ENCODE results near the gene LAMB1. TPM values are rescaled to one million over a fixed set of nuclear protein-coding genes. Genes with fewer than 3 reads are reported as not detected.
"Not testable (repeated sequence)": the region's sequence is repeated elsewhere in the genome, so short reads cannot be mapped to it uniquely, and the experiment has no call there.

Gene LAMB1
- total RNA-seq, 1 donor from 2014 or later: 425 TPM

GRCh38 chr7:107973861-107974260, 29.1 kb downstream of the LAMB1 start:
- no peak for DNase-seq (ENCODE audit: low read depth in 2 of 2)

- DNase-seq (ENCODE audit: low read depth in 2 of 2): no peak
Measured at GRCh38 chr7:107972941-107973376, 30.0 kb downstream of the LAMB1 start.

- DNase-seq (ENCODE audit: low read depth in 2 of 2): peak in 1 of 2 donors; percentile 14
Measured at GRCh38 chr7:107972075-107972482, 30.9 kb downstream of the LAMB1 start.

- peak in 1 of 2 donors; percentile 24 for DNase-seq (ENCODE audit: low read depth in 2 of 2)
Measured at GRCh38 chr7:107971613-107972012, 31.3 kb downstream of the LAMB1 start.

- no peak for DNase-seq (ENCODE audit: low read depth in 2 of 2)
Measured at GRCh38 chr7:107971100-107971499, 31.9 kb downstream of the LAMB1 start.

- peak; percentile 77 for DNase-seq (ENCODE audit: low read depth in 2 of 2)
Measured at GRCh38 chr7:107969856-107970255, 33.1 kb downstream of the LAMB1 start.

GRCh38 chr7:107968449-107968848, 34.5 kb downstream of the LAMB1 start:
- no peak for DNase-seq (ENCODE audit: low read depth in 2 of 2)

GRCh38 chr7:107967420-107967819, 35.5 kb downstream of the LAMB1 start:
- DNase-seq (ENCODE audit: low read depth in 2 of 2): no peak

- DNase-seq (ENCODE audit: low read depth in 2 of 2): peak in 1 of 2 donors; percentile 37
Measured at GRCh38 chr7:107966711-107967110, 36.2 kb downstream of the LAMB1 start.

GRCh38 chr7:107964510-107964909, 38.5 kb downstream of the LAMB1 start:
- no peak for DNase-seq (ENCODE audit: low read depth in 2 of 2)

GRCh38 chr7:107962817-107963216, 40.1 kb downstream of the LAMB1 start:
- no peak for DNase-seq (ENCODE audit: low read depth in 2 of 2)

- peak; percentile 36 to 74 for DNase-seq (ENCODE audit: low read depth in 2 of 2)
Measured at GRCh38 chr7:107961405-107961804, 41.6 kb downstream of the LAMB1 start.

- no peak for DNase-seq (ENCODE audit: low read depth in 2 of 2)
Measured at GRCh38 chr7:107960272-107960671, 42.7 kb downstream of the LAMB1 start.

- no peak for DNase-seq (ENCODE audit: low read depth in 2 of 2)
Measured at GRCh38 chr7:107959527-107959898, 43.4 kb downstream of the LAMB1 start.

GRCh38 chr7:107958764-107959526, 44.0 kb downstream of the LAMB1 start:
- peak in 1 of 2 donors; percentile 70 for DNase-seq (ENCODE audit: low read depth in 2 of 2)

GRCh38 chr7:107957436-107957835, 45.5 kb downstream of the LAMB1 start:
- DNase-seq (ENCODE audit: low read depth in 2 of 2): no peak

- not testable (repeated sequence) for DNase-seq (ENCODE audit: low read depth in 2 of 2)
Measured at GRCh38 chr7:107956950-107957349, 46.0 kb downstream of the LAMB1 start.

- DNase-seq (ENCODE audit: low read depth in 2 of 2): no peak
Measured at GRCh38 chr7:107955394-107955793, 47.6 kb downstream of the LAMB1 start.

- no peak for DNase-seq (ENCODE audit: low read depth in 2 of 2)
Measured at GRCh38 chr7:107953924-107954303, 49.0 kb downstream of the LAMB1 start.

- DNase-seq (ENCODE audit: low read depth in 2 of 2): no peak
Measured at GRCh38 chr7:107953265-107953923, 49.6 kb downstream of the LAMB1 start.

GRCh38 chr7:107951896-107952295, 51.1 kb downstream of the LAMB1 start:
- peak in 1 of 2 donors; percentile 12 for DNase-seq (ENCODE audit: low read depth in 2 of 2)

GRCh38 chr7:107951172-107951787, 51.7 kb downstream of the LAMB1 start:
- no peak for DNase-seq (ENCODE audit: low read depth in 2 of 2)

Measured in dermis microvascular lymphatic vessel endothelial cell (primary cell).